Sigmoid colon (tissue), 4 donors: ENCODE measurements around the gene TNFRSF18.

Experiments used
- EP300 ChIP-seq, 4 donors: sonication (generic); formaldehyde crosslinking; IDR thresholded peaks; one replicate each; pipeline ENCODE4 v1.6.1; 2017; ENCODE audit warnings: antibody characterized with exemption in 4 of 4
- POLR2A ChIP-seq, 2 donors: fragments of 450-650 bp; IDR thresholded peaks; one replicate each; pipeline ENCODE4 v1.6.1; 2016; ENCODE audit warnings: antibody characterized with exemption in 2 of 2, mild to moderate bottlenecking in 2 of 2, moderate library complexity in 2 of 2
- POLR2AphosphoS5 ChIP-seq, 4 donors: sonication (generic); formaldehyde crosslinking; IDR thresholded peaks; one replicate each; pipeline ENCODE4 v1.6.1; 2017; ENCODE audit warnings: antibody characterized with exemption in 4 of 4
- TF ChIP-seq, protein P1 (sequence below), 4 experiments: fragments of 450-650 bp in 3 of 4; fragments of 200-600 bp in 1 of 4; IDR thresholded peaks; one replicate each; pipeline ENCODE4 v1.5.1; 2016 to 2019; ENCODE audit warnings: antibody characterized with exemption in 4 of 4, mild to moderate bottlenecking in 3 of 4, moderate library complexity in 2 of 4

DNA sequence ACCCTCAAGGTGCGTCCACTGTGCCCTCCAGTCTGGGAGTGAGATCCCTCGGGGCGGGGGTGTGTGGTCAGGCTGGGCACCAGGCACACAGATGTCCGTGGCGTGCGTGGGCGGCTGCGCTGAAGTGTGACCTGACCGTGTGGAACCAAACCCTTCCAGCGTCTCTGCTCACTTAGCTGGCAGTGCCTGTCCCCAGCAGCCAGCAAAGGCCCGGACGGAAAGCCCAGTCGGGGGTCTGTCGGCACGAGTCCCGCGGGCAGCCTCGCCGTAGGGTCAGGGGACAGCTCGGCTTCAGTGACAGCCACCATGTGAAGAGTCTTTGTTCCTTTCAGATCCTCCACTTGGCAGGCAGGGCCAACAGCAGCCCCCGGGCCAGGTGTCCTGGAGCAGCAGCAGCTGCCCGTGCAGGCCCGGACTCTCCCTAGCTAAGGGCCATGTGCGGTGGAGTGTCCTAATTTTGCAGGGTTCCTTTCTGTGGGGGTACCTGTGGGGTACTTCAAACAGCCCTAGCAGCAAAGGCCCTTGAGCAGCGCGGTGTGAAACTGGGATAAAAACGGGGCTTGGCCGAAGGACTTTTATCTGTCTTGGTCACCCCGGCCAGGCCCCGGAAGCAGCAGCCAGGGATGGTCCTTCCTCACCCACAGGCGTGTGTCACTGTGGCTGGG, 21.2 kb downstream of the TNFRSF18 start:
- TF ChIP-seq, protein P1, sequence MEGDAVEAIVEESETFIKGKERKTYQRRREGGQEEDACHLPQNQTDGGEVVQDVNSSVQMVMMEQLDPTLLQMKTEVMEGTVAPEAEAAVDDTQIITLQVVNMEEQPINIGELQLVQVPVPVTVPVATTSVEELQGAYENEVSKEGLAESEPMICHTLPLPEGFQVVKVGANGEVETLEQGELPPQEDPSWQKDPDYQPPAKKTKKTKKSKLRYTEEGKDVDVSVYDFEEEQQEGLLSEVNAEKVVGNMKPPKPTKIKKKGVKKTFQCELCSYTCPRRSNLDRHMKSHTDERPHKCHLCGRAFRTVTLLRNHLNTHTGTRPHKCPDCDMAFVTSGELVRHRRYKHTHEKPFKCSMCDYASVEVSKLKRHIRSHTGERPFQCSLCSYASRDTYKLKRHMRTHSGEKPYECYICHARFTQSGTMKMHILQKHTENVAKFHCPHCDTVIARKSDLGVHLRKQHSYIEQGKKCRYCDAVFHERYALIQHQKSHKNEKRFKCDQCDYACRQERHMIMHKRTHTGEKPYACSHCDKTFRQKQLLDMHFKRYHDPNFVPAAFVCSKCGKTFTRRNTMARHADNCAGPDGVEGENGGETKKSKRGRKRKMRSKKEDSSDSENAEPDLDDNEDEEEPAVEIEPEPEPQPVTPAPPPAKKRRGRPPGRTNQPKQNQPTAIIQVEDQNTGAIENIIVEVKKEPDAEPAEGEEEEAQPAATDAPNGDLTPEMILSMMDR (IDR thresholded peaks at IDR 0.05) = no peak
- TF ChIP-seq POLR2AphosphoS5 (IDR thresholded peaks at IDR 0.05) (no peak), EP300 (IDR thresholded peaks at IDR 0.05) (no peak), POLR2A (IDR thresholded peaks at IDR 0.05) (no peak)
